Endodermal cell (in vitro differentiated cells): ENCODE data around the gene TEKT3. TPM values are rescaled to one million over a fixed set of nuclear protein-coding genes. Genes with fewer than 3 reads are reported as not detected.
A peak's percentile ranks its signal among the peaks of the same experiment; 100 is the strongest.

Source experiments
- DNase-seq: peaks from one replicate; pipeline ENCODE4 v3.0.0-alpha.2; 2017
- H3K27ac ChIP-seq: 2 replicates; pipeline ENCODE4 v1.5.1; 2013; ENCODE audit warnings: mild to moderate bottlenecking, low read depth, low read length, moderate library complexity
- H3K27me3 ChIP-seq: 2 replicates; pipeline ENCODE4 v1.6.1; 2013; ENCODE audit warnings: mild to moderate bottlenecking, low read length, moderate library complexity; ENCODE audit not compliant: insufficient read depth, control insufficient read depth, poor library complexity, severe bottlenecking
- H3K36me3 ChIP-seq: 2 replicates; pipeline ENCODE4 v1.7.0; 2013; ENCODE audit warnings: mild to moderate bottlenecking, low read length, moderate library complexity; ENCODE audit not compliant: control insufficient read depth, insufficient read depth
- H3K4me1 ChIP-seq: one replicate; pipeline ENCODE4 v1.7.0; 2013; ENCODE audit warnings: low read length; ENCODE audit not compliant: control insufficient read depth, insufficient read depth
- H3K4me3 ChIP-seq: 2 replicates; pipeline ENCODE4 v1.5.1; 2013; ENCODE audit warnings: mild to moderate bottlenecking, low read length, moderate library complexity
- H3K9ac ChIP-seq: 2 replicates; pipeline ENCODE4 v1.6.1; 2013; ENCODE audit warnings: mild to moderate bottlenecking, low read length, moderate library complexity; ENCODE audit not compliant: poor library complexity, severe bottlenecking; ENCODE audit errors: extremely low read depth
- H3K9me3 ChIP-seq: 2 replicates; pipeline ENCODE4 v1.6.1; 2013; ENCODE audit warnings: mild to moderate bottlenecking, low read length, moderate library complexity; ENCODE audit not compliant: control insufficient read depth
- H3K27ac Mint-ChIP-seq: 2 replicates; pipeline ENCODE4 v1.8.0; 2020; ENCODE audit warnings: mixed read lengths
- H3K27me3 Mint-ChIP-seq: 2 replicates; pipeline ENCODE4 v1.8.0; 2021; ENCODE audit warnings: mild to moderate bottlenecking, mixed read lengths; ENCODE audit not compliant: insufficient read depth
- H3K36me3 Mint-ChIP-seq: 2 replicates; pipeline ENCODE4 v1.8.0; 2020; ENCODE audit warnings: low read depth, mixed read lengths
- H3K4me1 Mint-ChIP-seq: 2 replicates; pipeline ENCODE4 v1.8.0; 2020; ENCODE audit warnings: mixed read lengths
- H3K4me3 Mint-ChIP-seq: 2 replicates; pipeline ENCODE4 v1.8.0; 2020; ENCODE audit warnings: mild to moderate bottlenecking, moderate library complexity, mixed read lengths
- H3K9me3 Mint-ChIP-seq: 2 replicates; pipeline ENCODE4 v1.8.0; 2020; ENCODE audit warnings: mild to moderate bottlenecking, mixed read lengths
- WGBS, 2 experiments: methylation state at CpG; one replicate each; pipeline versions ENCODE4 v1.1.5 to v1.1.7; 2013; ENCODE audit warnings: missing lambda C conversion rate in 2 of 2, mixed read lengths in 1 of 2; ENCODE audit not compliant: insufficient coverage in 1 of 2, insufficient read length in 1 of 2; 5-methylcytosine and 5-hydroxymethylcytosine counted together
- total RNA-seq, 2 donors: library from RNA; stranded (reverse); fragmentation: NEBNext Ultra II Directional in 1 of 2; extraction: Animal tissue kit (Norgen Biotek cat#: 25700) in 1 of 2; gene quantifications; 2 replicates in 1 of 2; 3 replicates in 1 of 2; pipeline ENCODE4 v1.2.1, GENCODE V29; 2021
- TF ChIP-seq, protein P1 (sequence below): fragments of 200-600 bp; sonication (generic); conservative IDR thresholded peaks from 2 replicates; pipeline ENCODE4 v1.5.0; 2021; ENCODE audit warnings: antibody characterized with exemption, mild to moderate bottlenecking

The TEKT3 gene
- total RNA-seq, 2 donors from 2014 or later: 1.1 to 1.6 TPM

DNA sequence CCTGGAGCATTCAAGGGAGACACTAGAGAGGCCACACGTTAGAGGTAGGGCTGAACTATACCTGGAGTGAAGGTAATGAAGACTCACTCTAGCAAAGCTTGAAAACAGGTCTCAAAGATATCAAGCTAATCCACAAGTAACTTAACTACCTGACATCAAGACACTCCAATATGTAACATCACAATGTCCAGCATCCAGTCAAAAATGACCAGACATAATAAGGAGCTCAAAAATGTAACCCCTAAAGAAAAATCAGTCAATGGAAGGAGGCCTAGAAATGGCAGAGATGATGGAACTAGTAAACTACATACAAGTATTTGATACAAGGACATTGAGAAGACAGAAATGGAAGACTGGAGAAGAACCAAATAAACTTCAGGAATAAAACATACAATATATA, 6.0 kb downstream of the TEKT3 start:
- 100% methylated on average over 1 of the region's 1 CpG; no CpG with 5 or more reads in 1 of the 2 experiments for WGBS, 2 experiments
- no peaks in the 10 kb centered on the region for H3K36me3 ChIP-seq
- no peak overlapping the region for H3K4me3 ChIP-seq
- no peaks in the 10 kb centered on the region for H3K9me3 ChIP-seq
- Mint-ChIP-seq H3K4me1 (peaks cover 11% of the 10 kb centered on the region), H3K9me3 (peaks cover 6% of the 10 kb centered on the region), H3K27me3 (peaks cover 2% of the 10 kb centered on the region), H3K4me3 (no peak overlapping the region), H3K27ac (no peak overlapping the region), H3K36me3 (no peaks in the 10 kb centered on the region)
- TF ChIP-seq, protein P1, sequence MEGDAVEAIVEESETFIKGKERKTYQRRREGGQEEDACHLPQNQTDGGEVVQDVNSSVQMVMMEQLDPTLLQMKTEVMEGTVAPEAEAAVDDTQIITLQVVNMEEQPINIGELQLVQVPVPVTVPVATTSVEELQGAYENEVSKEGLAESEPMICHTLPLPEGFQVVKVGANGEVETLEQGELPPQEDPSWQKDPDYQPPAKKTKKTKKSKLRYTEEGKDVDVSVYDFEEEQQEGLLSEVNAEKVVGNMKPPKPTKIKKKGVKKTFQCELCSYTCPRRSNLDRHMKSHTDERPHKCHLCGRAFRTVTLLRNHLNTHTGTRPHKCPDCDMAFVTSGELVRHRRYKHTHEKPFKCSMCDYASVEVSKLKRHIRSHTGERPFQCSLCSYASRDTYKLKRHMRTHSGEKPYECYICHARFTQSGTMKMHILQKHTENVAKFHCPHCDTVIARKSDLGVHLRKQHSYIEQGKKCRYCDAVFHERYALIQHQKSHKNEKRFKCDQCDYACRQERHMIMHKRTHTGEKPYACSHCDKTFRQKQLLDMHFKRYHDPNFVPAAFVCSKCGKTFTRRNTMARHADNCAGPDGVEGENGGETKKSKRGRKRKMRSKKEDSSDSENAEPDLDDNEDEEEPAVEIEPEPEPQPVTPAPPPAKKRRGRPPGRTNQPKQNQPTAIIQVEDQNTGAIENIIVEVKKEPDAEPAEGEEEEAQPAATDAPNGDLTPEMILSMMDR: no peak
- peaks cover 8% of the 10 kb centered on the region for H3K27me3 ChIP-seq
- no peak for DNase-seq
- no peak overlapping the region for H3K27ac ChIP-seq
- no peak overlapping the region for H3K9ac ChIP-seq
- peaks cover 4% of the 10 kb centered on the region for H3K4me1 ChIP-seq

DNA sequence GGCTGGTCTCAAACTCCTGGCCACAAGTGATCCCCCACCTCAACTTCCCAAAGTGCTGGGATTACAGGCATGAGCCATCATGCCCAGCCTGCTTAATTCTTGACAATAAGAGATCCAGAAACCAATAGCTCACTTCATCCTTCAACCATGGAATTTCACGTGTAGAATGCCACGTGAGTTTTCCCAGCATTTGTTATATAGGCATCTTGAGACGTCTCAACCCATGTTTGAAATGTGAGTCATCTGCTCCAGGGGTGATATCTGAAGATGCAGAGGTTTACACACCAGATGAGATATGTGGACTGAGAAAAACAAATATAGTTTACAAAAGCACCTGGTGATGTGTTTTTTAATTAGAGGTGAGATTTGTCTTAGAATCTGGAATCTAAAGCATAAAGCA, 7.1 kb downstream of the TEKT3 start:
- no peak overlapping the region for H3K4me3 Mint-ChIP-seq
- no peak overlapping the region for H3K9ac ChIP-seq
- TF ChIP-seq, protein P1: no peak
- no peak for DNase-seq
- WGBS, 2 experiments: 89 to 96% methylated on average over 3 of the region's 3 CpGs
- H3K9me3 Mint-ChIP-seq: peaks cover 6% of the 10 kb centered on the region
- peaks cover 11% of the 10 kb centered on the region for H3K4me1 Mint-ChIP-seq
- peaks cover 4% of the 10 kb centered on the region for H3K4me1 ChIP-seq
- H3K4me3 ChIP-seq: no peak overlapping the region
- H3K36me3 ChIP-seq: no peaks in the 10 kb centered on the region
- no peak overlapping the region for H3K27ac Mint-ChIP-seq
- H3K9me3 ChIP-seq: no peaks in the 10 kb centered on the region
- H3K36me3 Mint-ChIP-seq: no peaks in the 10 kb centered on the region
- no peaks in the 10 kb centered on the region for H3K27me3 Mint-ChIP-seq
- H3K27ac ChIP-seq: no peak overlapping the region
- H3K27me3 ChIP-seq: no peaks in the 10 kb centered on the region

DNA sequence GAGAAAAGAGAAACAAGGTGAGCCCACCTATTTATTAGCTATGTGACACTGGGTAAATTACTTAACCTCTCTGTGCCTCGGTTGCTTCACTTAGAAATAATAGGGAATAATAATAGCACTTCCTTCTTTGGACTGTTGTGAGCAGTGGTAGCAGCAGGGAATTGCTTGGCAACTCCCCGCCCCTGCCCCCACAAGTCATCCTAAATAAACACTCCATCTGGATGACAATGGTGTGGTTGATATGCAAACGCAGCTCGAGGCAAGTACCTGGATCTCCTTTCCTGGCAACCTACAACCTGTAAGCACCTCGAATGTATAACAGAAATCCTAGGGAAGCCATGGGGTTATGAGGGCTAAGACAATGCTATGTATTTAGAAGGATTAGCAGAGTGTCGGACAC, 9.1 kb downstream of the TEKT3 start:
- H3K27ac ChIP-seq: no peak overlapping the region
- no peak overlapping the region for H3K27ac Mint-ChIP-seq
- no peaks in the 10 kb centered on the region for H3K36me3 ChIP-seq
- TF ChIP-seq, protein P1: no peak
- peaks cover 5% of the 10 kb centered on the region for H3K9me3 Mint-ChIP-seq
- H3K4me1 ChIP-seq: peaks cover 4% of the 10 kb centered on the region
- peak overlapping the region; percentile 1 for H3K4me3 Mint-ChIP-seq
- H3K27me3 Mint-ChIP-seq: no peaks in the 10 kb centered on the region
- DNase-seq: peak; percentile 90
- 11 to 24% methylated on average over 4 to 5 of the region's 6 CpGs for WGBS, 2 experiments
- H3K27me3 ChIP-seq: no peaks in the 10 kb centered on the region
- peak overlapping the region; percentile 8 for H3K4me3 ChIP-seq
- no peaks in the 10 kb centered on the region for H3K9me3 ChIP-seq
- no peak overlapping the region for H3K9ac ChIP-seq
- H3K4me1 Mint-ChIP-seq: peaks cover 11% of the 10 kb centered on the region
- no peaks in the 10 kb centered on the region for H3K36me3 Mint-ChIP-seq
